Suprapubic skin (tissue), 4 donors: ENCODE results near the gene GRIK3.

Experiments used
- POLR2A ChIP-seq, 2 donors: fragments of 450-650 bp; IDR thresholded peaks; one replicate each; pipeline ENCODE4 v1.6.1; 2017; ENCODE audit warnings: antibody characterized with exemption in 2 of 2, mild to moderate bottlenecking in 2 of 2, moderate library complexity in 2 of 2
- POLR2AphosphoS5 ChIP-seq, 3 donors: sonication (generic); formaldehyde crosslinking; IDR thresholded peaks; one replicate each; pipeline ENCODE4 v1.6.1; 2017; ENCODE audit warnings: antibody characterized with exemption in 3 of 3
- TF ChIP-seq, protein P1 (sequence below), 2 donors: fragments of 200-600 bp in 1 of 2; fragments of 450-650 bp in 1 of 2; sonication (generic) in 1 of 2; IDR thresholded peaks; one replicate each; pipeline ENCODE4 v1.5.1; 2016 to 2019; ENCODE audit warnings: antibody characterized with exemption in 2 of 2, mild to moderate bottlenecking in 1 of 2, moderate library complexity in 1 of 2

DNA sequence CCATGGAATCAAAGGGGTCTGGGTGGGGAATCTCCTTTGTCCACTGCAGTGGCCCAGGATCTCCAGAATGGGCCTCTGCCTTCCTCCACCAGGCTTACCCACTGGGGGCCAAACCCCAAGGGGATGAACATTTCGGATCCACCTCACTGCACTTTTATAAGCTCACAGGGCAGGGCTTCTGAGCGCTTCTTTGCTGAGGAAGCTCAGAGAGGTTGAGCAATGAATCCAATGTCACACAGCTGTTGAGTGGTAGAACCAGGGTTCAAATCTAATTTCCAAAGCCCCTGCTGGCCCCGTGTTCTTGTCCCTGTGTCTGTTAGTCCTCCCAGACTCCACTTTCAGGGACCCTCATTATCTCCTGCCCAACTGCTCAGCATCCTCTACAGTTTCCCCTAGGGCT, 250.8 kb downstream of the GRIK3 start:
- TF ChIP-seq, protein P1, sequence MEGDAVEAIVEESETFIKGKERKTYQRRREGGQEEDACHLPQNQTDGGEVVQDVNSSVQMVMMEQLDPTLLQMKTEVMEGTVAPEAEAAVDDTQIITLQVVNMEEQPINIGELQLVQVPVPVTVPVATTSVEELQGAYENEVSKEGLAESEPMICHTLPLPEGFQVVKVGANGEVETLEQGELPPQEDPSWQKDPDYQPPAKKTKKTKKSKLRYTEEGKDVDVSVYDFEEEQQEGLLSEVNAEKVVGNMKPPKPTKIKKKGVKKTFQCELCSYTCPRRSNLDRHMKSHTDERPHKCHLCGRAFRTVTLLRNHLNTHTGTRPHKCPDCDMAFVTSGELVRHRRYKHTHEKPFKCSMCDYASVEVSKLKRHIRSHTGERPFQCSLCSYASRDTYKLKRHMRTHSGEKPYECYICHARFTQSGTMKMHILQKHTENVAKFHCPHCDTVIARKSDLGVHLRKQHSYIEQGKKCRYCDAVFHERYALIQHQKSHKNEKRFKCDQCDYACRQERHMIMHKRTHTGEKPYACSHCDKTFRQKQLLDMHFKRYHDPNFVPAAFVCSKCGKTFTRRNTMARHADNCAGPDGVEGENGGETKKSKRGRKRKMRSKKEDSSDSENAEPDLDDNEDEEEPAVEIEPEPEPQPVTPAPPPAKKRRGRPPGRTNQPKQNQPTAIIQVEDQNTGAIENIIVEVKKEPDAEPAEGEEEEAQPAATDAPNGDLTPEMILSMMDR (IDR thresholded peaks at IDR 0.05), result no peak
- TF ChIP-seq POLR2A (IDR thresholded peaks at IDR 0.05) (no peak), POLR2AphosphoS5 (IDR thresholded peaks at IDR 0.05) (no peak)
